Measurements from ENCODE around the gene PRR20C. TPM values are rescaled to one million over a fixed set of nuclear protein-coding genes. Genes with fewer than 3 reads are reported as not detected.
"Not testable (repeated sequence)": the region's sequence is repeated elsewhere in the genome, so short reads cannot be mapped to it uniquely, and the experiment has no call there.

PRR20C gene
- total RNA-seq, result not detected in 2 replicates

DNA sequence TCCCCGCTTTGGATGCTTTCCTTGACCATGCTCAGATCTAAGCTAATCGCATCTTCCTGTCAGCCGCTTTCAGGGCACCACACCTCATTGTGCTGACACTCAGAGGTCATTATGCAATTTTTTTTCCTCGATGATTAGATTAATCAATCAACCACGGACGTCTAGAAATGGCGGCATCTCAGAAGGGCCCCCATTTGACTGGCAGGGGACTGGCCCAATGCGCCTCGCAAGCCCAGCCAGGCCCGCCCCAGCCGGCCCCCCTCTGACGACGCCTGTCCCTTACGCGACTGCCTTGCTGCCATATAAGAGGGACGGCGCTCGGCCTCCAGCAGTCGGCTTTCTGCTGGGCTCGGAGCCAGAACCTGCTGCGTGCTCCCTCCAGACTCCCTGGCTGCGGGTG lies at the start of gene PRR20C:
TSS of gene PRR20C (plus strand) at position 301 of the 400 bp plus-strand sequence. CDS start 387 bp downstream, outside the sequence.
- not testable (repeated sequence) for DNase-seq (ENCODE audit: extremely low read depth, low read depth, low spot score)

DNA sequence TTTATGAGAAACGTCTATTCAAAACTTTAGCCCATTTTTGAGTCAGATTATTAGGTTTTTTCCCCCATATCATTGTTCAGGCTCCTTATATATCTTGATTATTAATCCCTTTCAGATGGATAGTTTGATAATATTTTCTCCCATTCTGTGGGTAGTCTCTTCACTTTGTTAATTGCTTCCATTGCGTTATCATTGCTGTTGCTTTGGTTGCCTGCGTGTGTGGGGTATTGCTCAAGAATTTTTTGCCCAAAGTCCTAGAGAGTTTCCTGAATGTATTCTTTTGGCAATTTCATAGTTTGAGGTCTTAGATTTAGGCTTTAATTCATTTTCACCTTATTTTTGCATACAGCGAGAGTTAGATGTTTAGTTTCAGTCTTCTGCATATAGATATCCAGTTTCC lies 38.9 kb upstream of the PRR20C start:
- no peak for DNase-seq (ENCODE audit: extremely low read depth, low read depth, low spot score)

DNA sequence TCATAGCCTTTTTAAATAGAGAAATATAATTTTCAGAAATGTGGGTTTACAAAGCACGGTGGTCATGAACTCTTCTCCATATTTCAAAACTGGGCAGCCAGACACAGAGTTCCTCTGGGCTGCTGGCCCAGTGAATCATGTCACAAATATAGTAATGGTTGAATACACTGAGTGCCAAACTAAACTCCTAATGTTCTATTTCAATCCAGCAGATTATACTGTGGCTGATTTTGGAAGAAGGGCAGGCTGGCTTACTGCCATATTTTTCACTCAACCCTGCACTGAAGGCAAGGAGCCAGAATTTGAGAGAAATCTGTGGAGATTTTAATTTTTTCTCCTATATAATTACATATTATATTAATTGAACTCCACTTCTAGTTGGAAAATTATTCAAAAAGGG lies 30.2 kb upstream of the PRR20C start:
- no peak for DNase-seq (ENCODE audit: extremely low read depth, low read depth, low spot score)

DNA sequence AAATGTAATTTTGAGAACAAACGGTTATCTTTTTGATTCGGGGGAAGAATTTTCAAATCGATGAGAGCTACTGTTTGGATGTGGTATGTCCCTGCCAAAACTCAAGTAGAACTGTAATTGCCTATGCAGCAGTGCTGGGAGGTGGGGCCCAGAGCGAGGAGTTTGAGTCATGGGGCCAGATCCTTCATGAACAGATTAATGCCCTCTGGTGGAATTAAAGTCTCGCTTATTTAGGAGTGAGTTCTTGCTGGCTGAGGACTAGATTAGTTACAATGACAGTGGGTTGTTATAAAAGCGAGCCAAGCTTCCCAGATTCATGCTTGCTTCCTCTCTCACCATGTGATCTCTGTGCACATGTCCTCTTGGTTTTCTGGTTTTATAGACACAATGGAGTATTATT lies 25.0 kb upstream of the PRR20C start:
- no peak for DNase-seq (ENCODE audit: extremely low read depth, low read depth, low spot score)

DNA sequence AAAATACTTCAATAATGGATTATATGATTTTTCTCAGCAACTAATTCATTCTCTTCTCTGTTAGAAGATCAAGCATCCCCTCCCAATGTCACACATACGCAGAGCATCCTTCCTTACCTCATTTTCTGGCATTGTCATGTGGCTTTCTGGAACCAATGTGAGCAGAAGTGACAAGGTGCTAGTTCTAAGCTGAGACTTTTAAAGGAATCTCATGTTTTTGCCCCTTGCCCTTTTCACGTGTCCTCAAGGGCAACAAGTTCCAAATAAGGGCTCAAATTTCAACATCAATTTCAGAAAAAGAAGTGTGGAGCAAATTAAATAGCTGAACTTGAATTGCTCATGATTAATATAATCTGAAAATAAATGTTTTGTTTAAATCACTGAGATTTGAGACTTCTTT lies 17.8 kb upstream of the PRR20C start:
- DNase-seq (ENCODE audit: extremely low read depth, low read depth, low spot score), result no peak

DNA sequence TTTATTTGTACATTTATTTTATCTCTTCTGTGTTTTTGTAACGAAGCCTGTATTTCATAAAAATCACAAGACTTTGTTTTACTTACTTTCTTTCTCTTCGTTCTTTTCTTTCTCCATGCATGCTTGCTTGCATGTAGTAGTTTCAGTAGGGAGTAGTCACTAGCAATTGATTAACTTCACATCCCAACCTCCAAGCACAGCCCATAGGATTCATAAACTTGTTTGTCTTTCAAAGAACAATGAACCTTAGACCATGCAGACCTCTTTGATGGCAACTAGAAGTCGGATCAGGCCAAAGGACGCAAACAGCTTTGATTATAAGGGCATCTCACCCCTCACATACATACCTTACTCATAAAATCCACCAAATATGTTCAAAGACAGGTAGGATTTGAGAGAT lies 16.3 kb upstream of the PRR20C start:
- DNase-seq (ENCODE audit: extremely low read depth, low read depth, low spot score), result no peak

DNA sequence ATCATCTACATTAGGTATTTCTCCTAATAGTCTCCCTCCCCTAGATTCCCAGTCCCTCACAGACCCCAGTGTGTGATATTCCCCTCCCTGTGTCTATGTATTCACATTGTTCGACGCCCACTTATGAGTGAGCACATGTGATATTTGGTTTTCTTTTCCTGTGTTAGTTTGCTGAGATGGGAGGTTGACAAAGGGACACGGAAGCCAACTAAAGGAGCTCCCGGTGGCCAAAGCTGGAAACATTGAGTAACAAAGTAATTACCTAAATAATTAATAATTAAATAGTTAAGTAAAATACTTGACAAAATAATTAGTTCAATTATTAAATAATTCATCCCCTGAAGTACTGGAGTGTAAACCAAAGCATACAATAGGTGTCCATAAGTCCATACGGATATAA lies 14.9 kb upstream of the PRR20C start:
- DNase-seq (ENCODE audit: extremely low read depth, low read depth, low spot score), result no peak

DNA sequence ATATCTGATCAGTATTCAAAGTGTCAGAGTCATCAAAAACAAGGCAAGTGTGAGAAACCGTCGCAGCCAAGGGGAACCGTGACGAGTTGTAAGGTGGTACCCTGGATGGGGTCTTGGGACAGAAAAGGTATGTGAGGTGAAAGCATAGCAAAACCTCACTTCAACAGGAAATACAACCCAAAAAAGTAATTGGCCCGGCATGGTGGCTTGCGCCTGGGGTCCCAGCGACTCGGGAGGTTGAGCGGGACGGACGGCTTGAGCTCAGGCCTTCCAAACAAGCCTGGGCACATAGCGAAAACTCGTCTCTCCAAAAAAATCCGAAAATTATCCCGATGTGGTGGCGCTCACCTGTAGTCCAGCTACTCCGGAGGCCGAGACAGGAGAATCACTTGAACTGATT lies 14.1 kb upstream of the PRR20C start:
- not testable (repeated sequence) for DNase-seq (ENCODE audit: extremely low read depth, low read depth, low spot score)

DNA sequence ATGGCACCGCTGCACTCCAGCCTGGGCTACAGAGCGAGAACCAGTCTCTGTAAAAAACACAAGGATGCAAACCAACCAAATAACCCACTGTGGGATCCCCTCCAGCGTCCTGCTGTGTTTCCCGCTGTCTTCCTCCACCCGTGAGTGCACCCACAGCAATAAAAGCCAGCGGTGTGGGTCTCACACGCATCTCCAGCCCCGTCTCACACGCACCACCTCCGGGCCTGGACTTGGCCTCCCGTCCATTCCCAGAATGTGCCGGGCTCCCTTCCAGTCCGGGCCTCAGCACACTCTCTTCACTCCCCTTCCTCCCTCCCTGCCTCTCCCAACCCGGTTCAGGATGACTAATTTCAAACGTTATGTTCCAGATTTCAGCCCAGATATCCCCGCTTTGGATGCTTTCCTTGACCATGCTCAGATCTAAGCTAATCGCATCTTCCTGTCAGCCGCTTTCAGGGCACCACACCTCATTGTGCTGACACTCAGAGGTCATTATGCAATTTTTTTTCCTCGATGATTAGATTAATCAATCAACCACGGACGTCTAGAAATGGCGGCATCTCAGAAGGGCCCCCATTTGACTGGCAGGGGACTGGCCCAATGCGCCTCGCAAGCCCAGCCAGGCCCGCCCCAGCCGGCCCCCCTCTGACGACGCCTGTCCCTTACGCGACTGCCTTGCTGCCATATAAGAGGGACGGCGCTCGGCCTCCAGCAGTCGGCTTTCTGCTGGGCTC lies 13.5 kb upstream of the PRR20C start, which contains the start of gene PRR20A:
TSS of gene PRR20A (plus strand) at position 684 of the 734 bp plus-strand sequence. CDS start 387 bp downstream, outside the sequence.
- DNase-seq (ENCODE audit: extremely low read depth, low read depth, low spot score), result not testable (repeated sequence)

DNA sequence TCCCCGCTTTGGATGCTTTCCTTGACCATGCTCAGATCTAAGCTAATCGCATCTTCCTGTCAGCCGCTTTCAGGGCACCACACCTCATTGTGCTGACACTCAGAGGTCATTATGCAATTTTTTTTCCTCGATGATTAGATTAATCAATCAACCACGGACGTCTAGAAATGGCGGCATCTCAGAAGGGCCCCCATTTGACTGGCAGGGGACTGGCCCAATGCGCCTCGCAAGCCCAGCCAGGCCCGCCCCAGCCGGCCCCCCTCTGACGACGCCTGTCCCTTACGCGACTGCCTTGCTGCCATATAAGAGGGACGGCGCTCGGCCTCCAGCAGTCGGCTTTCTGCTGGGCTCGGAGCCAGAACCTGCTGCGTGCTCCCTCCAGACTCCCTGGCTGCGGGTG lies 6.7 kb upstream of the PRR20C start, which contains the start of gene PRR20B:
TSS of gene PRR20B (plus strand) at position 301 of the 400 bp plus-strand sequence. CDS start 387 bp downstream, outside the sequence.
- not testable (repeated sequence) for DNase-seq (ENCODE audit: extremely low read depth, low read depth, low spot score)

DNA sequence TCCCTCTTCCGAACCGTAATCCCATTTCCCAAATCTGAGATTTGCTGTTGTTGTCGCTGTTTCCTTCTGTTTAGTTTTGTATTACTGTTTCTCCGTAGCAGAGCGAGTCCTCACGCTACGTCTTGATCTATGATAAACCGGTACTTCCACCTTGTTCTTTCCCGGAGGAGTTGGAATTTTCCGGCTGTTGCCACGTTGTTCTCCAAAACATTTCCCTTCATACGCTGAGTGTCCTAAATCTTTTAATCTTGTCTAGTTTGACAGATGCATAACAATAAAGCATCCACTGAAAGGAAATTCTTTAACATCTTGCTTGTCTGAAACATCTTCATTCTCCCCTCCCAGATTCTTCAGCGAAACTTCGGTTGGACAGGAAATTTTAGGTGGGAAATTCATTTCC lies 5.8 kb upstream of the PRR20C start:
- not testable (repeated sequence) for DNase-seq (ENCODE audit: extremely low read depth, low read depth, low spot score)

DNA sequence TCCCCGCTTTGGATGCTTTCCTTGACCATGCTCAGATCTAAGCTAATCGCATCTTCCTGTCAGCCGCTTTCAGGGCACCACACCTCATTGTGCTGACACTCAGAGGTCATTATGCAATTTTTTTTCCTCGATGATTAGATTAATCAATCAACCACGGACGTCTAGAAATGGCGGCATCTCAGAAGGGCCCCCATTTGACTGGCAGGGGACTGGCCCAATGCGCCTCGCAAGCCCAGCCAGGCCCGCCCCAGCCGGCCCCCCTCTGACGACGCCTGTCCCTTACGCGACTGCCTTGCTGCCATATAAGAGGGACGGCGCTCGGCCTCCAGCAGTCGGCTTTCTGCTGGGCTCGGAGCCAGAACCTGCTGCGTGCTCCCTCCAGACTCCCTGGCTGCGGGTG lies 6.5 kb downstream of the PRR20C start, which contains the start of gene PRR20D:
TSS of gene PRR20D (plus strand) at position 301 of the 400 bp plus-strand sequence. CDS start 387 bp downstream, outside the sequence.
- DNase-seq (ENCODE audit: extremely low read depth, low read depth, low spot score), result not testable (repeated sequence)

DNA sequence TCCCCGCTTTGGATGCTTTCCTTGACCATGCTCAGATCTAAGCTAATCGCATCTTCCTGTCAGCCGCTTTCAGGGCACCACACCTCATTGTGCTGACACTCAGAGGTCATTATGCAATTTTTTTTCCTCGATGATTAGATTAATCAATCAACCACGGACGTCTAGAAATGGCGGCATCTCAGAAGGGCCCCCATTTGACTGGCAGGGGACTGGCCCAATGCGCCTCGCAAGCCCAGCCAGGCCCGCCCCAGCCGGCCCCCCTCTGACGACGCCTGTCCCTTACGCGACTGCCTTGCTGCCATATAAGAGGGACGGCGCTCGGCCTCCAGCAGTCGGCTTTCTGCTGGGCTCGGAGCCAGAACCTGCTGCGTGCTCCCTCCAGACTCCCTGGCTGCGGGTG lies 13.0 kb downstream of the PRR20C start, which contains the start of gene PRR20E:
TSS of gene PRR20E (plus strand) at position 301 of the 400 bp plus-strand sequence. CDS start 387 bp downstream, outside the sequence.
- not testable (repeated sequence) for DNase-seq (ENCODE audit: extremely low read depth, low read depth, low spot score)

DNA sequence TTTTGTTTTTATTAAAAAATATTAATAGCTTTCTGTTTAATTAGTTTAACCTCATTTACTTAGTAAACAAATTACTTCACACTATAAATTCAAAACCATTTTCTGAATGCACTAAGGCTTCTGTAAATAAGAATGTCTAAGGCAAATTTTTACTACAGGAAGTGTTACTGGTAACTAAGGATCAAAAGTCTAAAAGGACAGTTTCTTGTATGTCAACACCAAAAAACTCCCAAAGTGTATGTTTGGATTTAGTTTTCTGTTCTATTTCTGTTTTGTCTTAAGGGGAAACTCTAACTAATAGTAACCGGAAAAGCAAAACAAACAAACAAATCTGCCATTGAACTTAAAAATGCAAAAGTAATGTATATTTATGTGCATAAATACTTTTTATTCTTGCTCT lies 37.8 kb downstream of the PRR20C start:
- DNase-seq (ENCODE audit: extremely low read depth, low read depth, low spot score), result no peak

Other genes starting within 250 kb of the PRR20C start
- gene PRR20A, start 13.1 kb upstream of the PRR20C start, total RNA-seq, result not detected in 2 replicates
- gene PRR20B, start 6.6 kb upstream of the PRR20C start, total RNA-seq, result not detected in 2 replicates
- gene PRR20D, start 6.6 kb downstream of the PRR20C start, total RNA-seq, result not detected in 2 replicates
- gene PRR20E, start 13.1 kb downstream of the PRR20C start, total RNA-seq, result not detected in 2 replicates